Measurements from ENCODE around the gene TTC23. TPM values are rescaled to one million over a fixed set of nuclear protein-coding genes. Genes with fewer than 3 reads are reported as not detected.
A peak's percentile ranks its signal among the peaks of the same experiment; 100 is the strongest.

TTC23 gene
- total and polyA plus RNA-seq, 5 donors: 8.4 to 18.2 (median 15.5) TPM

GRCh38 chr15:99108993-99109392, 140.4 kb downstream of the TTC23 start:
- Histone ChIP-seq H3K4me1 (ENCODE audit: control insufficient read depth, insufficient read depth, low read length) (peaks cover 3% of the 10 kb centered on the region), H3K4me3 (ENCODE audit: low read length) (no peak overlapping the region), H3K27ac (ENCODE audit: low read length) (peak overlapping the region; percentile 26), H3K9me3 (ENCODE audit: control insufficient read depth, low read length) (no peaks in the 10 kb centered on the region), H3K27me3 (ENCODE audit: control insufficient read depth, insufficient read depth) (no peaks in the 10 kb centered on the region)
- DNase-seq: no peak
- intact Hi-C loops (cut with DNase I): loop anchor here in 1 of 4 donors (10.0 kb wide), 1 partner anchor 66 kb away; no protein-coding TSS in a partner anchor
- 84% methylated on average over 5 of the region's 5 CpGs for WGBS
- ATAC-seq: no peak

- Histone ChIP-seq H3K27ac (ENCODE audit: low read length) (peak overlapping the region; percentile 71), H3K9me3 (ENCODE audit: control insufficient read depth, low read length) (no peaks in the 10 kb centered on the region), H3K4me1 (ENCODE audit: control insufficient read depth, insufficient read depth, low read length) (no peaks in the 10 kb centered on the region), H3K4me3 (ENCODE audit: low read length) (peak overlapping the region; percentile 26), H3K27me3 (ENCODE audit: control insufficient read depth, insufficient read depth) (no peaks in the 10 kb centered on the region)
- ATAC-seq: peak; percentile 34 to 56
- intact Hi-C loops (cut with DNase I): loop anchor here in 1 of 4 donors (10.0 kb wide), 1 partner anchor 68 kb away; no protein-coding TSS in a partner anchor
- DNase-seq: peak in 2 of 3 donors; percentile 49 to 70
- WGBS: 28% methylated on average over 15 of the region's 15 CpGs
These were observed 142.8 kb downstream of the TTC23 start for GRCh38 chr15:99106417-99107220.

- peak overlapping the region; percentile 26 for H3K4me3 ChIP-seq (ENCODE audit: low read length)
- intact Hi-C loops (cut with DNase I): loop anchor here in 2 of 4 donors (2.0 to 10.0 kb wide), 2 partner anchors 69 to 107 kb away; no protein-coding TSS in a partner anchor
- no peaks in the 10 kb centered on the region for H3K9me3 ChIP-seq (ENCODE audit: control insufficient read depth, low read length)
- peak overlapping the region; percentile 71 for H3K27ac ChIP-seq (ENCODE audit: low read length)
- no peaks in the 10 kb centered on the region for H3K4me1 ChIP-seq (ENCODE audit: control insufficient read depth, insufficient read depth, low read length)
- H3K27me3 ChIP-seq (ENCODE audit: control insufficient read depth, insufficient read depth): no peaks in the 10 kb centered on the region
- WGBS: 1% methylated on average over 116 of the region's 116 CpGs
- ATAC-seq (peak; percentile 37 to 44), DNase-seq (peak; percentile 44 to 84 (median 81))
These were observed 143.7 kb downstream of the TTC23 start for GRCh38 chr15:99105514-99106341.

GRCh38 chr15:99104788-99105513, 144.4 kb downstream of the TTC23 start, which contains the start of gene SYNM:
TSS of gene SYNM (plus strand) at chr15:99105080. CDS start at chr15:99105200, 120 bp downstream.
- no peaks in the 10 kb centered on the region for H3K27me3 ChIP-seq (ENCODE audit: control insufficient read depth, insufficient read depth)
- H3K27ac ChIP-seq (ENCODE audit: low read length): peak within 1 kb of the TSS; percentile 71
- intact Hi-C loops (cut with DNase I): loop anchor here (2.0 to 10.0 kb wide), 3 partner anchors 70 to 108 kb away; no protein-coding TSS in a partner anchor
- peak; percentile 81 to 92 (median 92) for DNase-seq
- no peaks in the 10 kb centered on the region for H3K4me1 ChIP-seq (ENCODE audit: control insufficient read depth, insufficient read depth, low read length)
- under 1% methylated on average over 91 of the region's 91 CpGs for WGBS
- H3K4me3 ChIP-seq (ENCODE audit: low read length): peak within 1 kb of the TSS; percentile 26
- no peaks in the 10 kb centered on the region for H3K9me3 ChIP-seq (ENCODE audit: control insufficient read depth, low read length)
- peak; percentile 87 to 88 for ATAC-seq

GRCh38 chr15:99103279-99103678, 146.1 kb downstream of the TTC23 start:
- ATAC-seq (no peak), DNase-seq (no peak)
- H3K27me3 ChIP-seq (ENCODE audit: control insufficient read depth, insufficient read depth): no peaks in the 10 kb centered on the region
- no peak overlapping the region for H3K27ac ChIP-seq (ENCODE audit: low read length)
- H3K4me3 ChIP-seq (ENCODE audit: low read length): no peak overlapping the region
- H3K9me3 ChIP-seq (ENCODE audit: control insufficient read depth, low read length): no peaks in the 10 kb centered on the region
- no peaks in the 10 kb centered on the region for H3K4me1 ChIP-seq (ENCODE audit: control insufficient read depth, insufficient read depth, low read length)
- intact Hi-C loops (cut with DNase I): loop anchor here in 3 of 4 donors (5.0 to 10.0 kb wide), 2 partner anchors 72 to 109 kb away; no protein-coding TSS in a partner anchor
- 89% methylated on average over 2 of the region's 2 CpGs for WGBS

- 69% methylated on average over 13 of the region's 13 CpGs for WGBS
- no peak for ATAC-seq
- Histone ChIP-seq H3K9me3 (ENCODE audit: control insufficient read depth, low read length) (no peaks in the 10 kb centered on the region), H3K27ac (ENCODE audit: low read length) (no peak overlapping the region), H3K4me3 (ENCODE audit: low read length) (no peak overlapping the region), H3K27me3 (ENCODE audit: control insufficient read depth, insufficient read depth) (no peaks in the 10 kb centered on the region), H3K4me1 (ENCODE audit: control insufficient read depth, insufficient read depth, low read length) (no peaks in the 10 kb centered on the region)
- intact Hi-C loops (cut with DNase I): loop anchor here in 3 of 4 donors (5.0 to 10.0 kb wide), 2 partner anchors 72 to 110 kb away; no protein-coding TSS in a partner anchor
- DNase-seq: peak in 1 of 3 donors; percentile 54
These were observed 146.8 kb downstream of the TTC23 start for GRCh38 chr15:99102332-99103235.

- no peak for ATAC-seq
- Histone ChIP-seq H3K27ac (ENCODE audit: low read length) (no peak overlapping the region), H3K4me3 (ENCODE audit: low read length) (no peak overlapping the region), H3K9me3 (ENCODE audit: control insufficient read depth, low read length) (no peaks in the 10 kb centered on the region), H3K27me3 (ENCODE audit: control insufficient read depth, insufficient read depth) (no peaks in the 10 kb centered on the region), H3K4me1 (ENCODE audit: control insufficient read depth, insufficient read depth, low read length) (no peaks in the 10 kb centered on the region)
- no peak for DNase-seq
- WGBS: 70% methylated on average over 7 of the region's 7 CpGs
- intact Hi-C loops (cut with DNase I): loop anchor here in 3 of 4 donors (2.0 to 10.0 kb wide), 3 partner anchors 73 to 111 kb away; no protein-coding TSS in a partner anchor
These were observed 147.9 kb downstream of the TTC23 start for GRCh38 chr15:99101501-99101900.

GRCh38 chr15:99100245-99101173, 148.9 kb downstream of the TTC23 start:
- ATAC-seq (peak; percentile 48 to 54), DNase-seq (peak; percentile 84 to 94 (median 93))
- WGBS: 2% methylated on average over 50 of the region's 50 CpGs
- Histone ChIP-seq H3K27ac (ENCODE audit: low read length) (no peak overlapping the region), H3K27me3 (ENCODE audit: control insufficient read depth, insufficient read depth) (no peaks in the 10 kb centered on the region), H3K4me3 (ENCODE audit: low read length) (peak overlapping the region; percentile 54), H3K9me3 (ENCODE audit: control insufficient read depth, low read length) (no peaks in the 10 kb centered on the region), H3K4me1 (ENCODE audit: control insufficient read depth, insufficient read depth, low read length) (no peaks in the 10 kb centered on the region)
- intact Hi-C loops (cut with DNase I): loop anchor here in 3 of 4 donors (2.0 to 10.0 kb wide), 3 partner anchors 74 to 112 kb away; no protein-coding TSS in a partner anchor

- DNase-seq (no peak), ATAC-seq (no peak)
- Histone ChIP-seq H3K4me1 (ENCODE audit: control insufficient read depth, insufficient read depth, low read length) (no peaks in the 10 kb centered on the region), H3K27me3 (ENCODE audit: control insufficient read depth, insufficient read depth) (no peaks in the 10 kb centered on the region), H3K4me3 (ENCODE audit: low read length) (no peak overlapping the region), H3K9me3 (ENCODE audit: control insufficient read depth, low read length) (no peaks in the 10 kb centered on the region), H3K27ac (ENCODE audit: low read length) (no peak overlapping the region)
- intact Hi-C loops (cut with DNase I): loop anchor here in 3 of 4 donors (2.0 to 10.0 kb wide), 3 partner anchors 75 to 113 kb away; no protein-coding TSS in a partner anchor
- 90% methylated on average over 7 of the region's 7 CpGs for WGBS
These were observed 149.7 kb downstream of the TTC23 start for GRCh38 chr15:99099661-99100060.
